Suprapubic skin (tissue), 4 donors: ENCODE measurements around the gene MTARC1. TPM values are rescaled to one million over a fixed set of nuclear protein-coding genes. Genes with fewer than 3 reads are reported as not detected.

ENCODE experiments used
- DNase-seq, 2 donors: peaks; one replicate each; pipeline ENCODE4 v3.0.0-alpha.2; 2019; ENCODE audit warnings: low spot score in 2 of 2
- H3K27ac ChIP-seq: fragments of 200-600 bp; sonication (generic); one replicate; pipeline ENCODE4 v1.5.1; 2019
- H3K27me3 ChIP-seq: fragments of 200-600 bp; sonication (generic); one replicate; pipeline ENCODE4 v1.5.1; 2019
- H3K36me3 ChIP-seq: fragments of 200-600 bp; sonication (generic); one replicate; pipeline ENCODE4 v1.5.1; 2019
- H3K4me1 ChIP-seq: fragments of 200-600 bp; sonication (generic); one replicate; pipeline ENCODE4 v1.5.1; 2019
- H3K4me3 ChIP-seq: fragments of 200-600 bp; sonication (generic); one replicate; pipeline ENCODE4 v1.5.1; 2019; ENCODE audit warnings: mild to moderate bottlenecking
- H3K9me3 ChIP-seq: fragments of 200-600 bp; sonication (generic); one replicate; pipeline ENCODE4 v1.5.1; 2019
- CTCF ChIP-seq, 2 donors: fragments of 200-600 bp in 1 of 2; fragments of 450-650 bp in 1 of 2; sonication (generic) in 1 of 2; IDR thresholded peaks; one replicate each; pipeline ENCODE4 v1.5.1; 2016 to 2019; ENCODE audit warnings: antibody characterized with exemption in 2 of 2, mild to moderate bottlenecking in 1 of 2, moderate library complexity in 1 of 2
- EP300 ChIP-seq: sonication (generic); formaldehyde crosslinking; IDR thresholded peaks from one replicate; pipeline ENCODE4 v1.6.1; 2017; ENCODE audit warnings: antibody characterized with exemption
- POLR2A ChIP-seq, 2 donors: fragments of 450-650 bp; IDR thresholded peaks; one replicate each; pipeline ENCODE4 v1.6.1; 2017; ENCODE audit warnings: antibody characterized with exemption in 2 of 2, mild to moderate bottlenecking in 2 of 2, moderate library complexity in 2 of 2
- POLR2AphosphoS5 ChIP-seq, 3 donors: sonication (generic); formaldehyde crosslinking; IDR thresholded peaks; one replicate each; pipeline ENCODE4 v1.6.1; 2017; ENCODE audit warnings: antibody characterized with exemption in 3 of 3
- WGBS: methylation state at CpG from one replicate; pipeline ENCODE4 v1.1.5; 2018; 5-methylcytosine and 5-hydroxymethylcytosine counted together
- total RNA-seq, 4 donors: library from RNA; depleted of rRNA; stranded (reverse); fragments of >200 nt; gene quantifications; one replicate each; pipeline ENCODE4 v1.1.0, GENCODE V29; 2016

The MTARC1 gene
- total RNA-seq, 4 donors from 2014 or later = 2.1 to 12.7 (median 7.5) TPM

- DNase-seq = no peak
- no peaks in the 10 kb centered on the region for H3K9me3 ChIP-seq
- 94% methylated on average over 3 of the region's 3 CpGs for WGBS
- H3K4me1 ChIP-seq = no peaks in the 10 kb centered on the region
- no peak overlapping the region for H3K4me3 ChIP-seq
- no peak overlapping the region for H3K27ac ChIP-seq
- H3K27me3 ChIP-seq = no peaks in the 10 kb centered on the region
- TF ChIP-seq POLR2AphosphoS5 (IDR thresholded peaks at IDR 0.05) (no peak), EP300 (no peak), CTCF (IDR thresholded peaks at IDR 0.05) (no peak), POLR2A (IDR thresholded peaks at IDR 0.05) (no peak)
- H3K36me3 ChIP-seq = peaks cover 21% of the 10 kb centered on the region
These were observed 27.6 kb upstream of the MTARC1 start for GRCh38 chr1:220759147-220759546.

- TF ChIP-seq POLR2AphosphoS5 (IDR thresholded peaks at IDR 0.05) (no peak), CTCF (IDR thresholded peaks at IDR 0.05) (no peak), EP300 (no peak), POLR2A (IDR thresholded peaks at IDR 0.05) (no peak)
These were observed 24.9 kb upstream of the MTARC1 start for GRCh38 chr1:220761688-220762427.

GRCh38 chr1:220764757-220765156, 22.0 kb upstream of the MTARC1 start:
- DNase-seq = no peak
- WGBS = 86% methylated on average over 3 of the region's 3 CpGs
- H3K36me3 ChIP-seq = peaks cover 6% of the 10 kb centered on the region
- no peaks in the 10 kb centered on the region for H3K27me3 ChIP-seq
- H3K4me3 ChIP-seq = no peak overlapping the region
- no peaks in the 10 kb centered on the region for H3K9me3 ChIP-seq
- H3K27ac ChIP-seq = no peak overlapping the region
- no peak for TF ChIP-seq POLR2A (IDR thresholded peaks at IDR 0.05)
- TF ChIP-seq POLR2AphosphoS5 (IDR thresholded peaks at IDR 0.05) = no peak
- no peak for TF ChIP-seq CTCF (IDR thresholded peaks at IDR 0.05)
- no peak for TF ChIP-seq EP300
- no peaks in the 10 kb centered on the region for H3K4me1 ChIP-seq

More at GRCh38 chr1:220761688-220762427, 24.9 kb upstream of the MTARC1 start:
- Histone ChIP-seq H3K4me3 (no peak overlapping the region), H3K9me3 (no peaks in the 10 kb centered on the region), H3K36me3 (peaks cover 4% of the 10 kb centered on the region), H3K4me1 (no peaks in the 10 kb centered on the region), H3K27ac (no peak overlapping the region), H3K27me3 (no peaks in the 10 kb centered on the region)
- WGBS = 74% methylated on average over 7 of the region's 7 CpGs
- DNase-seq = no peak

- Histone ChIP-seq H3K36me3 (peaks cover 6% of the 10 kb centered on the region), H3K4me3 (no peak overlapping the region), H3K27me3 (no peaks in the 10 kb centered on the region), H3K9me3 (no peaks in the 10 kb centered on the region), H3K4me1 (no peaks in the 10 kb centered on the region), H3K27ac (no peak overlapping the region)
- DNase-seq = no peak
- 60% methylated on average over 8 of the region's 8 CpGs for WGBS
- no peak for TF ChIP-seq CTCF (IDR thresholded peaks at IDR 0.05)
- TF ChIP-seq EP300 = no peak
- no peak for TF ChIP-seq POLR2A (IDR thresholded peaks at IDR 0.05)
- no peak for TF ChIP-seq POLR2AphosphoS5 (IDR thresholded peaks at IDR 0.05)
These were observed 19.2 kb upstream of the MTARC1 start for GRCh38 chr1:220767312-220768125.

- no peak overlapping the region for H3K27ac ChIP-seq
- peaks cover 6% of the 10 kb centered on the region for H3K36me3 ChIP-seq
- no peak for TF ChIP-seq CTCF (IDR thresholded peaks at IDR 0.05)
- TF ChIP-seq EP300 = no peak
- no peak for TF ChIP-seq POLR2AphosphoS5 (IDR thresholded peaks at IDR 0.05)
- no peak for TF ChIP-seq POLR2A (IDR thresholded peaks at IDR 0.05)
- no peaks in the 10 kb centered on the region for H3K27me3 ChIP-seq
- no peak for DNase-seq
- H3K9me3 ChIP-seq = no peaks in the 10 kb centered on the region
- WGBS = 74% methylated on average over 5 of the region's 5 CpGs
- no peaks in the 10 kb centered on the region for H3K4me1 ChIP-seq
- no peak overlapping the region for H3K4me3 ChIP-seq
These were observed 18.5 kb upstream of the MTARC1 start for GRCh38 chr1:220768126-220768601.
